NCI-H1694 (cell line): ENCODE results near the gene AJAP1.
"Not testable (repeated sequence)": the region's sequence is repeated elsewhere in the genome, so short reads cannot be mapped to it uniquely, and the experiment has no call there.

Source experiments
- DNase-seq: peaks from one replicate; lab custom pipeline; 2025; lab: John Stamatoyannopoulos, UW

AJAP1 gene

GRCh38 chr1:4657244-4657789 lies 2.9 kb downstream of the AJAP1 start:
- DNase-seq: no peak

DNA sequence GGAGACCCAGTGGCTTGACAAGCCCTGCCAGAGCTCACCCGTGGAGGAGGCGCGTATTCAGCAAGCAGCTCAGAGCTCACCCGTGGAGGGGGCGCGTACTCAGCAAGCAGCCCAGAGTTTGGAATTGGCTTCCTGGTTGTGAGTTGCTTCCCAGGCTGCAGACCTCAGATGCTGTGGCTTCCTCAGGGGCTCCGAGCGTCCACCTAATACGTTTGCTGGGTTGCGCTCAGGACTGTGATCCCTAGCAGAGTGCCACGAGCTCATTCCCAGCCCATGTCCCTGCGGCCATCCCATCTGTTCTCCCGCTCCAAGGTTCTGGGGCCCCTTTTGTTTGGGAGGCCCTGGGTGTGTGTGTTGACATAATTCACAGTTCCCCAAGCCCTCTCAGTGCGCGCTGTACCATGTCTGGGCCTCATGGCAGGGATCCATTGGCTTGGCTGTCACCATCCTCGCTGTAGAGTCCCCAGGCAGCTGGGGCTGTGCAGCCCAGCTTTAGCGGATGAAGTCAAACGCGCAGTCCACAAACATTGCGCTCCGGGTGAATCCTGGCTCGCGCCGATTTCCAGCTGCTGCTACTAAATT lies 3.6 kb downstream of the AJAP1 start:
- DNase-seq: peak; percentile 25

- no peak for DNase-seq
These were observed 4.5 kb downstream of the AJAP1 start for GRCh38 chr1:4658643-4659628.

DNA sequence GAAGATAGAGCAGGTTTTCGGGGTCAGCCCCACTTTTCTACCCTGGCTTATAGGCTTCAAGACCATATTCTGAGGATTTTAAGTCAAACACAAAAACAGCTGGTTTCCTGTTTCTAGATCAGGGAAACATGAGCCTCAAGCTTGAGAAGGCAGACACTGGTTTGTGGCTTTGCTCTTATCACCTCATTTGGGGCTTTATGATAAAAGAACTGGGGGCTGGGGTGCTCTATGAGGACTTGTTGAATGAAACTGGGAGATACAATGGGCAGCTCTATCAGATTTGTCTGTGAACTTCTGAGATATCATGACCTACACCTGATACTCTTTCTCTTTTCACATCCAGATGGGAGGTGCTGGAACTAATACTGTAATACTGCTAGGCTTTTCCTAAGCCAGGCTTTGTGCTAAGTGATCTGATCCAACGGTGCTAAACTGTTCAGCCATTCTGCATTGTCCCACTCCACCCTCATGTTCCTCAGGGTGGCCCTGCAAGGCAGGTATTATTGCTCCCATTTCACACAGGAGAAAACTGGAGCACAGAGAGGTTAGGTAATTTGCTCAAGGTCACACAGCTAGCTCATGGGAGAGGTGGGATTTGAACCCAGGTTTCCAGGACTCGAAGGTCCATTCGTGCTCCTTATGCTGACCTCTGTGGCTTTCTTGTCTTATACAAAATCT lies 6.6 kb downstream of the AJAP1 start:
- DNase-seq: no peak

- DNase-seq: no peak
These were observed 7.1 kb downstream of the AJAP1 start for GRCh38 chr1:4661595-4661917.

GRCh38 chr1:4662168-4662567 lies 7.8 kb downstream of the AJAP1 start:
- no peak for DNase-seq

GRCh38 chr1:4662723-4663122 lies 8.3 kb downstream of the AJAP1 start:
- DNase-seq: no peak

DNA sequence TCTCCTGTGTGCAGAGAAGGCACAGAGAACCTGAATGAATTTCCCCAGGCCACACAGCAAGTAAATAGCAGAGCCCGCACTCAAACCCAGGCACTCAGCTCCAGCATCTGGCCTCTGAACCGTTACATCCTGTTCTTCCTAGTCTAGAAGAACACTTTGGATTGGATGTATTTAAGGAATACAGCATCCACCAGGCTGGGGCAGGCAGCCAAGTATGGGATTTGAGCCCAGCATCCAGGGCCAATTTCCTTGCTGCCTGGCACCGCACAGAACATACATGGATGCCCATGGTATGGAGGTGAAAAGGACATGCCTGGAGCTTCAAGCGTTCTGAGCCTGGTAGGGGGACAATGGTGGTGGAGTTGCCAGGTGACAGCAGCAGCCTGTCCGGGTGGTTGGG lies 9.7 kb downstream of the AJAP1 start:
- no peak for DNase-seq

DNA sequence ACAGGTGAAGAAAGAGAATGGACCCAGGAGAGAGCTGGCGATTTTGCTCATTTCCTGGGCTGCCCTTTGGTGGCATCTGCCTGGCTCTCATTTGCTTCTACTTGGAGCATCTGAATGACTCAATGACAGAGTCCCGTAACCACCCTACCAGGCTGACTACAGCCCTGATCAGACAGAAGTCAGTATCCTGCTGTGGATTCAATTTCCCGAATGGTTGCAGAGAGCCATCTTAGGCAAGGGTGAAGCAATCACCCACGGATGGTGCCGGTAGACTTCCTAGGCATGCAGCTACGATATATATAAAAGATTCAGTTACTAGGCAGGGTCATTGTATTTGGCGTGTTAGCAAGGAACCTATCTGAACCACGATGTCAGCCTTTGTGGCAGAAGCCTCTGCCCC lies 10.2 kb downstream of the AJAP1 start:
- DNase-seq: no peak

DNA sequence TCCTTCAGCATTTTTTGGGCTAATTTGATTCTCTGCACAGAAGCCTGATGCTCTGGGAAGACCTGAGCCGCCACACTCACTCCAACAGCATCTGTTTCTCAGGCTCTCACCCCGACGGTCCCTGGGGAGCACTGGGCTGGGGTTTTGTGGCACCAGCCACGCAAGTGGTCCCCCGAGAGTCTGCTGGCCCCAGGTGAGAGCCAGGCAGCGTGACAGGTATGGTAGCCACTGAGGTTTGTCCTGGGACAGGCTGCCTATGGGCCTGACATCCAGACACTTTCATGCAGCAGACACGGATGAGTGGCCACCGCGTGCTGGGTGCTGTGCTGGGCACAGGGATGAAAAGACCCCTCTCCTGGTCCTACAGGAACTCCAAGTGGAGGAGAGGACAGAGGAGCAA lies 11.0 kb downstream of the AJAP1 start:
- no peak for DNase-seq

DNA sequence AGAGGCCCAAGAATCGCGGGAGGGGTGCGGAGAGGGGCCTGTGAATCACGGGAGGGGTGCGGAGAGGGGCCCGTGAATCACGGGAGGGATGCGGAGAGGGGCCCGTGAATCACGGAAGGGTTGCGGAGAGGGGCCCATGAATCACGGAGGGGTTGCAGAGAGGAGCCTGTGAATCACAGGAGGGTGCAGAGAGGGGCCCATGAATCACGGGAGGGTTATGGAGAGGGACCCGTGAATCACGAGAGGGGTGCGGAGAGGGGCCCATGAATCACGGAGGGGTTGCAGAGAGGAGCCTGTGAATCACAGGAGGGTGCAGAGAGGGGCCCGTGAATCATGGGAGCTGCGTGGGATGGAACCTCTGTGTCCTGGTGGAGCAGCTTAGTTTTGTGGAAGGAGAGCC lies 12.3 kb downstream of the AJAP1 start:
- DNase-seq: not testable (repeated sequence)

- DNase-seq: no peak
These were observed 14.6 kb downstream of the AJAP1 start for GRCh38 chr1:4668743-4669700.

GRCh38 chr1:4670265-4670664 lies 15.9 kb downstream of the AJAP1 start:
- DNase-seq: no peak

DNA sequence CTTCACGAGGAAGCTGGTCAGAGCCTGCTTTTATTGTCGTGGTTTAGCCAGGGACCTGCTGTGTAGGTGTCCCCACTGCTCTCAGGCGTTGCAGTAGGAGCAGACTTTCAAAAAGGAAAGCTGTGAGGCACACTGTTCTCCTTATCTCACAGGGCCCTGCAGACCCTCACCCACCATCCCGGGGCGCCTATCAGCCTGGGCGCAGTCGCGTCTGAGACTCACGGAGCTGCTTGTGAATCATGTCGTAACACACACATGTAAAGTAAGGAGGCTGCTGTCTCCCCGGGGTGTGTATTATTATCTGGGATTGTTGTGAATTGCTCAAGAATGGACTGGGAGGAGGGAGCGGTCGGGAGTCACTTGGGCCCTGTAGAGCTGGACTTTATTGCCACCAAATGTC lies 17.4 kb downstream of the AJAP1 start:
- DNase-seq: no peak

GRCh38 chr1:4673494-4673893 lies 19.1 kb downstream of the AJAP1 start:
- no peak for DNase-seq

- DNase-seq: no peak
These were observed 19.7 kb downstream of the AJAP1 start for GRCh38 chr1:4674117-4674516.

- no peak for DNase-seq
These were observed 20.3 kb downstream of the AJAP1 start for GRCh38 chr1:4674676-4675075.

GRCh38 chr1:4675454-4676186 lies 21.2 kb downstream of the AJAP1 start:
- DNase-seq: no peak

- DNase-seq: no peak
These were observed 21.8 kb downstream of the AJAP1 start for GRCh38 chr1:4676253-4676652.

DNA sequence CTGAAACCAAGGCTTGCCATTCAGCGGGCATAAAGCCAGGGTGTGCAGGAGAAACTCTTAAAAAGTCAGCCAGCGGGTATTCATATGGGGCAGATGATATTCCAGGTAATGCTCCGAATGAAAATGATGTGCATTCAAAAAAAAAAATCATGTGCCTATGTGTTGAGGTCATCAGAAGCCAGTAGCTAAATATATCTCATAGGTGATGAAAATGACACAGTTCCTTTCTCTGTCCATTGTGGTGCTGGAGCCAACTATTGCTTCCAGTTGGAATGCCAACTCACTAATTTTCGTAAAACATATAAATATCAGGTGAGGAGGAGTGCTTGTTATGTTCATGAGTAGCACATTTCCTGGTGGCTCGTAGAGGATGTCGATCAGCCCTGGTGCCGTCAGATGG lies 23.2 kb downstream of the AJAP1 start:
- DNase-seq: no peak
